ENCODE measurements around the gene PYCR2.
A peak's percentile ranks its signal among the peaks of the same experiment; 100 is the strongest.
"Not testable (repeated sequence)": the region's sequence is repeated elsewhere in the genome, so short reads cannot be mapped to it uniquely, and the experiment has no call there.

Gene PYCR2

GRCh38 chr1:225888898-225889601 lies 35.0 kb downstream of the PYCR2 start, which contains the start of gene LEFTY1:
TSS of gene LEFTY1 (minus strand) at chr1:225889146. CDS start at chr1:225889066, 80 bp downstream.
- no peak for DNase-seq

DNA sequence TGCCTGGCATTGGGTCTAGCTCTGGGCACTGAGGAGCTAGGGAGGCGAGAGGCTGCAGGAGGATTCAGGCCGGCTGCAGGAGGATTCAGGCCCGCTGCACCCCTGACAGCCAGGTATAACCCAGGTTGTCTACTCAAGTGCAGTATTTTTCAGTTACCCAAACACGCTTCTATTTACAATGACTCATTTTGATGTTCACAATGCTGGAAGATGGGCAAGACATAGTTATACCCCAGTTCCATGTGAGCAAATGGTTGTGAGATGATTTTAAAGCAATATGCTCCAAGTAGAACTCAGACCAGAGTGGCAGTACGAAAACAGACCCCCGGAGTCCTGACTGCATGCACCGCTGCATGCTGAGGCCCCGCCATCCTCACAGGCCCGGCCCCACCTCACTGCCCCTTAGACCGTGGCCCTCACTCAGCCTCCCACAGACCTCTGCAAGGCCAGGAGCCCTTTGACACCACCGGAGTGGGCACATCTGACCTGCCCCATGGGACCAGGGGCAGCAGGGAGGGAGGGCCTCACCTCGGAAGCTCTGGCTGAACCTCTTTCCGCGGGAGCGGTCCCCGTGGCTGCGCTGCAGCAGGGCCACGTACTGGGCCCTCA lies 35.7 kb downstream of the PYCR2 start:
- DNase-seq = no peak

GRCh38 chr1:225887554-225888288 lies 36.3 kb downstream of the PYCR2 start:
- not testable (repeated sequence) for DNase-seq

- no peak for DNase-seq
Measured at GRCh38 chr1:225887030-225887314, 37.1 kb downstream of the PYCR2 start.

GRCh38 chr1:225886159-225887029 lies 37.7 kb downstream of the PYCR2 start:
- no peak for DNase-seq

GRCh38 chr1:225885336-225885735 lies 38.7 kb downstream of the PYCR2 start:
- DNase-seq = no peak

DNA sequence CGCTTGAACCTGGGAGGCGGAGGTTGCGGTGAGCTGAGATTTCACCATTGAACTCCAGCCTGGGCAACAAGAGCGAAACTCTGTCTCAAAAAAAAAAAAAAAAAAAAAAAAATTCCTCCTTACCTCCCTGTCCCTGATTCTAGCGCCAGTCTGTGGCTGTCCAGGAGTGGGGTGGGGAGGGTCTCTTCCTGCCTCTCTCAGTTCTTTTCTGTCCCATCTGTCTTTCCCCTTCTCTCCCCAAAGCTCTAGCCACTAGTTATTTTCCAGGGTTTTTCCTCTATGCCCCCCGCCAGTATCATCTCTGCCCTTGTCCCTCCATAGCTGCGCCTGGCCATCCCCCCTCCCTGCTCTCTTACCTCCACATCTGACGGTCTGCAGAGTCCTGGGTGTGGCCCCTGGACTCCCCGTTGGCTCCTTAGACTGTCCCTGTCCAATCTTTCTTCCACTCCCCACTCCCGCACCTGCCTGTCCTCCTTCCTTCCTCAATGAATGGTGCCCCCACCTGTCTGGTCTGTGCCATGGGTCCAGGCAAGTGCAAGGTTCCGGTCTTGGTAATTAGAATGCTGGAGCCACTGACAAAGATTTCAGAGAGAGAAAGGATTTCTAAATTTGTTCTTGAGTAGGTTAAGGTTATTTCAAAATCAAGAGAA lies 40.3 kb downstream of the PYCR2 start:
- DNase-seq = no peak

- no peak for DNase-seq
Measured at GRCh38 chr1:225882694-225883615, 41.1 kb downstream of the PYCR2 start.

DNA sequence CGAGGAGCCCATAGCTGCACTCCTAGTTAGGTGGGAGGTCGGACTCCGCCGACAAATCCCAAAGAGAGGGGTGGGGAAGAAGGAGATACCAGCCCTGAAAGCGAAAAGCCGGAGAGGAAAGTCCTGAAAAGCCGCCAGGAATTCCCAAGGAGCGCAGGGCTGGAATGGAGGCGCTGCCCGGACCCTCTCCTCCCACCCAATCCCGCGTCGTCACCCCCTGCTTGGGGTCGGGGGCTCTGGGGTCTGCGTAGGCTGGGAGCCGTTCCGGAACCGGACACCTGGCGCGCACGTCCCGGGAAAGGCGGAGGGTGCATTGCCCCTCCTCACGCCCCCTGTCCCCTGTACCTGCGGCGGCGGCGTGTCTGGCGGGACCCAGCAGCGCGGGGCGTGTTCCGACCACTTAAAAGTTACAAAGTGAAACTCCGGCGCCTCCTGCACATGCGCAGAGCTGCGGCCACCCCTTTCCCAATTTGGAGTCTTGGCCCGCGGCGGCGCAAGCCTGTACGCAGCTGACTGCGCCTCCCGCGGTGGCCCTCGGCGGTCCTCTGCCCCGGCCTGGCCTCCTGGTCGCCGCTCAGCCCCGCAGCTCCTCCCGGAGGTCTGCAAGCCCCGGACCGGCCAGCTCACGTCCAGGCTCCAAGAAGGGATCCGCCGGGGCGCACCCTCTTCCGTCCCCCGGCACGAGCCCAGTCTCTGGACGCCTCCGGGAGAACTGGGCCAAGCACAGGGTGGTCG lies 41.9 kb downstream of the PYCR2 start, which contains the start of gene TMEM63A:
TMEM63A (minus strand) TSS at position 422 of the 735 bp plus-strand sequence. CDS start 4,800 bp downstream, outside the sequence.
- no peak for DNase-seq

DNA sequence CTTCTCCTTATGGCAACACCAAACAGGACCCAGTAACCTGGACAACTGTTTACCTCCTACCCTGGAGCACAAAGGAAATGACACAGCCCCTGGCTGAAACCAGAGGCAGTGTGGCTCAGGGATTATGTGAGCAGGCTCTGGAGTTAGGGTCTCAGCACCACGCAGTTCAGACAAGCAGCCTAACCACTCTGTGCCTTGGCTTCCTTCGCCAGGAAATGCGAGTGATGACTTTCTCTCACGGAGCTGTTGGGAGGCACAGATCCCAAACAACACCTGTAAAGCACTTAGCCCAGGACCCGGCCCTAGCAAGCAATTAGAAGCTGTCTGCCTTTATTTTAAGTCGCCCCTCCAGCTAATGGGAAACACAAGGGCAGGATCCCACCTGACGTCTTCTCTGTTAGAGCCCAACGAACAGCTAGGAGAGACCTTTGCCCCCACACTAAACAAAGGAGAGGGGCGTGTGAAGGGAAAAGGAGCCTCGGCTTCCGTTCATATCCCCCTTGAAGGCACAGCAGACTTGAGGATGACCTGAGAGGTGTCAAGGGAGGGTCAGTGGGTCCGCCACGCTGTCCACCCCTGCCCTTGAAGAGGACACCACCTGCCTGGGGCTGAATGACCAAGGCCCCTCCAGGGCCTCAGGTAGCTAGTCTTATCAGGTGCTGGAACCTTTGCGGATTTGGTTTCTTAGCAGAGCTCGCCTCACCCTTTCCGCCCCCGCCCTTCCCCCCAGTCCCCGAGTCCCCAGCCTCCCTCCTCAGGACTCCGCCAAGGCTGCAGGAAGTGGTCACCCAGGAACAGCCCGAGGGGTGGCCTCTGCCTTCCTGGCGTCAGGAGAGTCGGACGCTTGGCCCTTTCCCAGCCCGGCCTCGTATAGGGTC lies 42.7 kb downstream of the PYCR2 start:
- DNase-seq = no peak

- no peak for DNase-seq
Measured at GRCh38 chr1:225880636-225881035, 43.4 kb downstream of the PYCR2 start.

- peak; percentile 40 for DNase-seq
Measured at GRCh38 chr1:225880222-225880588, 43.8 kb downstream of the PYCR2 start.

- DNase-seq = no peak
Measured at GRCh38 chr1:225879521-225880221, 44.4 kb downstream of the PYCR2 start.

GRCh38 chr1:225878282-225878681 lies 45.8 kb downstream of the PYCR2 start:
- no peak for DNase-seq

GRCh38 chr1:225877580-225877979 lies 46.5 kb downstream of the PYCR2 start:
- no peak for DNase-seq

- DNase-seq = no peak
Measured at GRCh38 chr1:225876900-225877510, 47.0 kb downstream of the PYCR2 start.

DNA sequence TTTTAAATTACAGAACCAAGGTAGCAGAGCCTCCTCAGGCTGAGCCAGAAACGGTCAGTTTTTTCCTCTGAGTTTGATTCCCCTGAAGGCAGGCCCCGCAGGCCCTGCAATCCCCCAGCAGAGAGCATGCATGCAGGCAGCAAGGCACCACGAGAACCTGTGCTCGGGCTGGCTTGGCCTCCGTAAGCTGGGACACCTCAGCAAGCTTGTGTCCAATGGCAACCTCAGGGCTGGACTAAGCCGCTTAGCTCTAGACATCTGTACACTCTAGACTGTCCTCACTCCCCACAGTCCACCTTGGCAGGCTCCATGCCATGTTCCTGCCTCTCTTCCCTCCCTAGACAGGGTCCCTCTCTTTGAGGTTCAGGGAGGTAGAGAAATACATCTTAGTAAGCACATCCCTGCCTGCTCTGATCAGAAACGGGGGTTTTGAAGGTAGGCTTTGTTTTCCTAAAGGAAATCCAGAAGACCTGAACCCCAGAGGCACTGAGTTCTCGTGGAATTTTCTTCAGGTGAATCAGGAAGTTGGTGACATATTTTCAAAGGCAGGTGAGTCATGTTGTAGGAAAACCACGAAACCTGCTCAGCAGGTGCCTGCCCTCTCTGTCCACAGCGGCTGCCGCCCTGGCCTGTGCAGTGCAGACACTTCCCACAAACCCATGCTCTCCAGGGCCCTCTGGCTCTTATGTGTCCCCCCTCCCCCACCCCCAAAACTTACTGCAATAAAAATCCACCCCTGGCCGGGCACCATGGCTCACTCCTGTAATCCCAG lies 48.8 kb downstream of the PYCR2 start:
- no peak for DNase-seq

GRCh38 chr1:225874431-225874830 lies 49.6 kb downstream of the PYCR2 start:
- no peak for DNase-seq
